Sciatic nerve (tissue), 2 donors: ENCODE data around the gene SLC34A1. TPM values are rescaled to one million over a fixed set of nuclear protein-coding genes. Genes with fewer than 3 reads are reported as not detected.
"Not testable (repeated sequence)": the region's sequence is repeated elsewhere in the genome, so short reads cannot be mapped to it uniquely, and the experiment has no call there.

Source experiments
- ATAC-seq: fragments of 200-7000 bp; cut with Tn5 transposase; one replicate; pipeline ENCODE4 v1.9.1; 2020; ENCODE audit warnings: mild to moderate bottlenecking, moderate library complexity
- DNase-seq: peaks from one replicate; pipeline ENCODE4 v3.0.0-alpha.2; 2020; ENCODE audit warnings: low spot score
- intact Hi-C: fragments of 100-400 bp; cut with DNase I; formaldehyde crosslinking; loops from one replicate; pipeline ENCODE4 v1.14.2; 2022
- total RNA-seq: library from RNA; stranded (reverse); fragmentation: NEBNext Ultra II Directional; extraction: Animal tissue kit (Norgen Biotek cat#: 25700); gene quantifications from one replicate; pipeline ENCODE4 v1.2.1, GENCODE V29; 2021
- donor health status: DM: no; HTN: no; CAD: no.
- donor health status: DM: no; HTN: no; CAD: no.

SLC34A1 gene
- total RNA-seq, 1 donor from 2014 or later: not detected

GRCh38 chr5:177365845-177366527 lies 18.2 kb upstream of the SLC34A1 start:
- intact Hi-C loops: no loop called here
- no peak for ATAC-seq

DNA sequence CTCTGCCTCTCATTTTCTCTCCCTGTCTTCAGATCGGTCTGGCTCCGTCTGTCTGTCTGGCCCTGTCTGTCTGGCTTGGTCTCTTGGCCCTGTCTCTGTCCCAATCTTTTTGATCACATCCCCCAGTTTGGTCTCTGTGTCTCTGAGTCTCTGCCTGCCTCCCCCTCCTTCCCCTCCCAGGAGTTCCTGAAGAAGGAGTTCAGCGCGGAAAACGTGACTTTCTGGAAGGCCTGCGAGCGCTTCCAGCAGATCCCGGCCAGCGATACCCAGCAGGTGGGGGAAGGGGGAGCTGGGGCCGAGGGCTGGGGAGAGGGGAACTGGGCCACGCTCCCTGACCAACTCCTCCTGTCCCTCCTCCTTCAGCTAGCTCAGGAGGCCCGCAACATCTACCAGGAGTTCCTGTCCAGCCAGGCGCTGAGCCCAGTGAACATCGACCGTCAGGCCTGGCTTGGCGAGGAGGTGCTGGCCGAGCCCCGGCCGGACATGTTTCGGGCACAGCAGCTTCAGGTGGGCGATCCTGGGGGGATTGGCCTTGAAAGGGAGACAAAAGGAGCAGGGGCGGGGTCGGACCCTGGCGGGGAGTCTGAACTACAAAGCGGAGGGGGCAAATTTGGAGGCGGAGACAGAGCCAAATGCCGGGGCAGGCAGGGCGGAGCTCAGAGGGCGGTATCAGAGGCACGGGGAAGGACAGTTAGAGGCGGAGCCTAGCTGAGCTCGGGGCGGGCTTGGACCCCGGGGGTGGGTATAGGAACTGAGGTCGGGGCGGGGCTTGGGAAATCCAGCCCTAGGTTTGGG lies 17.5 kb upstream of the SLC34A1 start:
- DNase-seq: peak; percentile 92
- intact Hi-C loops: no loop called here
- peak; percentile 93 for ATAC-seq

More at GRCh38 chr5:177365845-177366527, 18.2 kb upstream of the SLC34A1 start:
- DNase-seq: no peak

GRCh38 chr5:177367323-177367848 lies 16.8 kb upstream of the SLC34A1 start:
- peak; percentile 5 for ATAC-seq
- intact Hi-C loops: no loop called here
- DNase-seq: no peak

DNA sequence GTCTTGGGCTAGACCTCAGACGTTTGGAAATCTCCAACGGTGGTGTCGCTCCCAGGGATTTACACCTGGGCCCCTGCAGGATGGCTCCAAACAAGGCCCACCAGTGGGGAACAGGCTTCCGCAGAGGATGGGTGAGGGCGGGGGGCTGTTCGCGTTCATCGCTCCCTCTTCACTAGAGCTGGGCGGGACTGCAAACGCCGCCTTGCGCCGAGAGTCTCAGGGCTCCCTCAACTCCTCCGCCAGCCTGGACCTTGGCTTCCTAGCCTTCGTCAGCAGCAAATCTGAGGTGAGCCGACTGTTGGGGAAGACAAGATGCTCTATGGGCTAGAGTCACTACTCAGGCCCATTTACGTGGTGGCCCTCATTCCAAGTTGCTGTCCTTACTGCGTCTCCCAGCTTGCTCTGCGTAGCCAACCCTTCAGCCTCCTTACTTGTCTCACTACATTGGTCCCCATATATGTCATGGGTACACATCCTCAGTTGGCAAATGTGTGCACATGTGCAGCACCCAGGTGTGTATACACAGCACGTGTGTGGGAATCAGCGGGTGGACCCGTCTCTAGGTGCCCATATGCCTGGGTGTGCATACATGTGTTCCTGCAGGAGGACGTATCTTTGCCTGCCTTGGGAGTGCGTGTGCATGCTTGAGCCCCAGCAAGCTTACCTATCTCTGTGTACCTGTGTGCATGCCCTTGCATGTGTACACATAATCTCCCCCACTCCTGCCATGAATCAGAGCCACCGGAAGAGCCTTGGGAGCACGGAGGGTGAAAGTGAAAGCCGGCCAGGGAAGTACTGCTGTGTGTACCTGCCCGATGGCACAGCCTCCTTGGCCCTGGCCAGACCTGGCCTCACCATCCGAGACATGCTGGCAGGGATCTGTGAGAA lies 16.0 kb upstream of the SLC34A1 start:
- intact Hi-C loops: no loop called here
- DNase-seq: no peak

GRCh38 chr5:177368869-177369644 lies 15.2 kb upstream of the SLC34A1 start:
- no peak for DNase-seq
- intact Hi-C loops: no loop called here
- ATAC-seq: no peak

More for the DNA sequence above, 16.0 kb upstream of the SLC34A1 start:
- ATAC-seq: no peak

DNA sequence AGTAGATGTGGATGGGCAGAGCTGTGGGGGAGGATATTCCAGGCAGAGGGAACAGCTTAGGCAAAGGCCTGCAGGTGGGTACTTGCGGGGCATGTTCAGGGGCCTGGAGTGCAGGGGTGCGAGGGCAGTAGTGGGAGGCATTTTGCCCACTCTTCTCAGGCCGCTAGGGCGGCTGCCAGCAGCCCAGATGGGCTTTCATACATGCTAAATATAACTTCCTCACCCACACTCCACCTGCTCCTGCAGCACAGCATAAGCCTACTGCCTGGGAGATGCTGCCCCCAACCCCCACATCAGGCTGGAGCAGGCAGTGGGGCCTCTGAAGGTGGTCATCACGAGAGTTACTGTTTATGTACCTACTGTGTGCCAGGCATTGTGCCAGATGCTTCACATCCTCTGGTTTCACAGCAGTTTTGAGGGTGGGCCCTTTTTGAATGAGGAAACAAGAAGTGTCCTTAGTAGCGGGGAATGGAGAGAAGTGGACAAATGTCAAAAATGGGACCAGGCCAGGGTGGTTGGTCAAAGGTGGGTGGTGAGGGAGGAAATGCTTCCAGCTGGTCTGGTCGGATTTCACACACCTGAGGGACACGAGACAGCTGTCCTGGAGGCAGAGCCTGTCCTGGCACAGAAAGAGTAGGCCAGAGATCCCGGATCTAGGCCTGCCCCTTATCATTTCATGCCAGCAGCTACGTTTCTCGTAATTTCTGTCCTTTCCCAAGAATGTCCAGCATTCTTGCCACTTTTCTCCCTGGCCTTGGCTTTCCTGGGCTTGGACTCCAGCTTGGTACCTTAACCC lies 14.4 kb upstream of the SLC34A1 start:
- ATAC-seq: no peak
- intact Hi-C loops: no loop called here
- no peak for DNase-seq

GRCh38 chr5:177370488-177371119 lies 13.6 kb upstream of the SLC34A1 start:
- peak; percentile 82 for DNase-seq
- intact Hi-C loops: no loop called here
- peak; percentile 72 for ATAC-seq

- no peak for DNase-seq
- ATAC-seq: no peak
- intact Hi-C loops: no loop called here
Observed at GRCh38 chr5:177371120-177372033, 12.9 kb upstream of the SLC34A1 start.

DNA sequence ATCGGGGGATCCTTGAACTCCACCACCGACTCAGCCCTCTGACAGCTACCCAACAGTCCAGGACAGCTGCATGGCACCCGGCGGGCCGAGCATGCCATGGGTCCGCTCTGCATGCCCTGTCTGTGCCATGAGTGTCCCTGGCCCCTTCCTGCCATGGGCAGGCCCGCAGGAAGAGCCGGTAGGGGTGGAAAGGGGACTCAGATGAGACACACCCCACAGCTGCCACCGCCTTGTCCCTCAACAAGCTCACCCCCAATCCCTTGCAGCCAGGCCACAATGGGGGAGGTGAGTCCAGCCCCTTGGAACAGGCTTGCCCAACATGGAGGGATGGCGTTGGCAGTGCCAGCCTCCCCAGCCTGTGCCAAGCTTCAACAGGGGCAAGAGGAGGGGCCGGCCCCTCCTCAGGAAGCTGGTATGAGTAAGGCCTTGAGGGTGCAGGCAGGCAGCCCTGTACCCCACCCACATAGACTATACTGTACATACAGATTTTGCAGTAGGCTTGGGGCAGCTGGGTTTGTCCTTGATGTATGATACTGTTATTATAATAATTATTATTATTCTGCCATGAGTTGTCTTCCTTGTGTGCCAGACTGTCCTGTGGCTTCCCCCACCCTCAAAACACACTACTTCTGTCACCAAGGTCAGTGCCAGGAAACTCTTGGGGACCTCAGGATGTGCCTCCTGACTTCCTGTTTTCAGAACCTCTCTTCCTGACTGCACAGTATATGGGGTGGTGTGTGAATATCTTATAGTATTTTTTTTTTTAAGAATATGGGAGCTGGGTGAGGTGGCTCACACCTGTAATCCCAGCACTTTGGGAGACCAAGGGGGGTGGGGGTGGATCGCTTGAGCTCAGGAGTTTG lies 12.0 kb upstream of the SLC34A1 start:
- ATAC-seq (no peak), DNase-seq (no peak)
- intact Hi-C loops: no loop called here

DNA sequence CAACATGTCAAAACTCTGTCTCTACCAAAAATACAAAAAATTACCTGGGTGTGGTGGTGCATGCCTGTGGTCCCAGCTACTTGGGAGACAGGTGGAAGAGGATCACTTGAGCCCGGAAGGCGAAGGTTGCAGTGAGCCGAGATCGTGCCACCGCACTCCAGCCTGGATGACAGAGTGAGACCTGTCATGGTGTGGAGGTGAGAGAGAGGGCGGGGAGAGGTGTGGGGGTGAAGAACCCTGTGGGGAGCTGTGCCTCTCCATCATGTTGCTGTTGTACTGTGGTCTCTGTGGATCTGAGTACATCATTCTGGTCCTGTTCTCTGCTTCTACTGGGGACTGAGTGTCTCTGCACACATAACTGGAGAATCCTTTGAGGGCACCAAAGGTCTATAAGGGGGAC lies 11.3 kb upstream of the SLC34A1 start:
- ATAC-seq (no peak), DNase-seq (no peak)
- intact Hi-C loops: no loop called here

DNA sequence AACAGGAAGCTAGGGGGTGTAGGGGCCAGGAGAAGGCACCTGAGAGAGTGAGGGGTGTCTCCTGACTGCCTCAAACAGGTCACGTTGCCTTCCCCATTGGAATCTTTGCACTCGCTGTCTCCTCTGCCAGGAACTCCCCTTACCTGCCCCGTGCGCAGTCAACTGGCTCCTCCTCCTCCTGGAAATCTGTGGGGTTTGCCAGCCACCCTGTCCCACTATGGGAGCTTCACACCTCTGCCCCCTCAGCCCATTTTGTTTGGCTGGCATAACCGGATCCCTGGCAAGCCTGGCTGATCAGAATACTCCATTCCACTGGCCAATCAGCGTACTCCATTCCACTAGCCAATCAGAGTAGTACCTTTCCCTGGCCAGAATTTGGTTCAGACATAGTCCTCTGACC lies 10.4 kb upstream of the SLC34A1 start:
- no peak for DNase-seq
- intact Hi-C loops: no loop called here
- ATAC-seq: no peak

GRCh38 chr5:177374211-177374610 lies 10.0 kb upstream of the SLC34A1 start:
- intact Hi-C loops: no loop called here

DNA sequence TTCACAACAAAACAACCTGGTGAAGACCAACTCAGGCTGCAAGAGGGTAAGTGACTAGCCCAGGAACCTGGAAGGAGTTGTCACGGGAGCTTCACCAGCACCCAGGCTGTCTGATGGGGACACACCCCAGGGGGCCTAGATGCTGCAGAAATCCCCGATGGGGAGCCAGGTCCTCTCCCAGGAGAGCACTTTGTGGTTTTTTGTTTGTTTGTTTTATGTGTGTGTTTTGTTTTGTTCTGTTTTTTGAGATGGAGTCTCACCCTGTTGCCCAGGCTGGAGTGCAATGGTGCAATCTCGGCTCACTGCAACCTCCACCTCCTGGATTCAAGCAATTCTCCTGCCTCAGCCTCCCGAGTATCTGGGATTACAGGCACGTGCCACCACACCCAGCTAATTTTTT lies 8.7 kb upstream of the SLC34A1 start:
- DNase-seq, intact Hi-C loops: not testable (repeated sequence)

More at GRCh38 chr5:177374211-177374610, 10.0 kb upstream of the SLC34A1 start:
- ATAC-seq: no peak
- no peak for DNase-seq

DNA sequence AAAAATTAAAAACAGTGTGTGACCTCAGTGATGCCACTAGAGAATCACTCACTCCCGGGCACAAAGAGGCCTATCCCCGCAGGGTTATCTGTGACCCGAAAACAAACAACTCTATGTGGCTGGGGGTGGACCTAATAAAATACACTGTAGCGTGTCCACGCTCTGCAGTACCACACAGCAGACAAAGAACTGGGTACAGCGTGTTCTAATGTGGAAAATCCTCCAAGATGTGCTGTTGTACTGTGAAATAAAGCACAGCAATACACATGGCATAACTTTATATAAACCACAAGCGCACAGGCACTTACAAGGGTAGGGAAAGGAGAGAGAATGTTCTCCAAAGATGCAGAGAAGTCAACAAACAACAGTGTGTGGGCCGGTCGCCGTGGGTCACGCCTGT lies 8.1 kb upstream of the SLC34A1 start:
- ATAC-seq (peak; percentile 33), DNase-seq (no peak)
- intact Hi-C loops: no loop called here

More for the DNA sequence above, 8.7 kb upstream of the SLC34A1 start:
- ATAC-seq: not testable (repeated sequence)
